22Rv1 (cell line): Measurements from ENCODE around the gene GEMIN7.

Experiments
- H3K27ac ChIP-seq: fragments of 450-650 bp; 2 replicates; pipeline ENCODE4 v1.5.1; 2017
- CTCF ChIP-seq: fragments of 450-650 bp; IDR thresholded peaks from 2 replicates; pipeline ENCODE4 v1.5.1; 2017; ENCODE audit warnings: mild to moderate bottlenecking
- ZFX ChIP-seq: fragments of 450-650 bp; IDR thresholded peaks from 2 replicates; pipeline ENCODE4 v1.6.1; 2017; ENCODE audit warnings: antibody characterized with exemption, borderline replicate concordance

The GEMIN7 gene

GRCh38 chr19:45063851-45064801 lies 14.9 kb upstream of the GEMIN7 start:
- TF ChIP-seq ZFX (no peak), CTCF (no peak)
- H3K27ac ChIP-seq: no peak overlapping the region

GRCh38 chr19:45066921-45067661 lies 12.0 kb upstream of the GEMIN7 start:
- no peak for TF ChIP-seq ZFX
- TF ChIP-seq CTCF: no peak
- H3K27ac ChIP-seq: no peak overlapping the region

GRCh38 chr19:45068041-45068440 lies 11.0 kb upstream of the GEMIN7 start:
- no peak for TF ChIP-seq ZFX
- TF ChIP-seq CTCF: no peak
- no peak overlapping the region for H3K27ac ChIP-seq

GRCh38 chr19:45069056-45069455 lies 10.0 kb upstream of the GEMIN7 start:
- TF ChIP-seq CTCF (no peak), ZFX (no peak)
- peak overlapping the region; percentile 18 for H3K27ac ChIP-seq

GRCh38 chr19:45070214-45070613 lies 8.8 kb upstream of the GEMIN7 start:
- H3K27ac ChIP-seq: 0 out of 2 replicates have a peak overlapping the region, but pooled peaks have one; percentile 18

GRCh38 chr19:45070861-45071544 lies 8.1 kb upstream of the GEMIN7 start:
- TF ChIP-seq ZFX (no peak), CTCF (no peak)
- H3K27ac ChIP-seq: no peak overlapping the region

More at GRCh38 chr19:45070214-45070613, 8.8 kb upstream of the GEMIN7 start:
- no peak for TF ChIP-seq CTCF
- no peak for TF ChIP-seq ZFX
